Measurements from ENCODE around the gene TSPAN15.

GRCh38 chr10:69469976-69470375, 18.7 kb downstream of the TSPAN15 start:
- no peak for TF ChIP-seq CTCF (IDR thresholded peaks at IDR 0.05)
- no peak for TF ChIP-seq POLR2A (IDR thresholded peaks at IDR 0.05)

Measured in testis (tissue), 2 donors.